HG03135 (cell line): ENCODE results near the gene USP49.
"Not testable (repeated sequence)": the region's sequence is repeated elsewhere in the genome, so short reads cannot be mapped to it uniquely, and the experiment has no call there.

ENCODE experiments used
- ATAC-seq: cut with Tn5 transposase; IDR thresholded peaks from one replicate; pipeline ENCODE4 v1.9.1; 2021; ENCODE audit warnings: mild to moderate bottlenecking, moderate library complexity; ENCODE audit not compliant: unreplicated experiment

USP49 gene

GRCh38 chr6:41815587-41815986 lies 79.6 kb downstream of the USP49 start:
- no peak for ATAC-seq

GRCh38 chr6:41814629-41815028 lies 80.5 kb downstream of the USP49 start:
- ATAC-seq, result no peak

- no peak for ATAC-seq
These were observed 81.2 kb downstream of the USP49 start for GRCh38 chr6:41813956-41814355.

- ATAC-seq, result no peak
These were observed 81.7 kb downstream of the USP49 start for GRCh38 chr6:41813469-41813868.

- not testable (repeated sequence) for ATAC-seq
These were observed 83.2 kb downstream of the USP49 start for GRCh38 chr6:41811946-41812345.

GRCh38 chr6:41811095-41811494 lies 84.1 kb downstream of the USP49 start:
- ATAC-seq, result no peak

- ATAC-seq, result no peak
These were observed 89.1 kb downstream of the USP49 start for GRCh38 chr6:41805830-41806774.

- ATAC-seq, result no peak
These were observed 93.8 kb downstream of the USP49 start for GRCh38 chr6:41801380-41801779.

- no peak for ATAC-seq
These were observed 95.6 kb downstream of the USP49 start for GRCh38 chr6:41799559-41799911.

- no peak for ATAC-seq
These were observed 96.1 kb downstream of the USP49 start for GRCh38 chr6:41798901-41799558.

- ATAC-seq, result no peak
These were observed 98.7 kb downstream of the USP49 start for GRCh38 chr6:41796474-41796873.

- no peak for ATAC-seq
These were observed 103.2 kb downstream of the USP49 start for GRCh38 chr6:41791984-41792383.

GRCh38 chr6:41791305-41791704 lies 103.9 kb downstream of the USP49 start:
- ATAC-seq, result no peak

GRCh38 chr6:41790045-41790444 lies 105.1 kb downstream of the USP49 start:
- ATAC-seq, result no peak

GRCh38 chr6:41789390-41789724 lies 105.8 kb downstream of the USP49 start:
- ATAC-seq, result no peak

- peak; percentile 76 for ATAC-seq
These were observed 107.8 kb downstream of the USP49 start, which contains the start of gene TOMM6 for GRCh38 chr6:41787219-41787917. TOMM6 (plus strand) TSS chr6:41787694; CDS start chr6:41787698, 4 bp downstream.

GRCh38 chr6:41786451-41787218 lies 108.5 kb downstream of the USP49 start:
- peak; percentile 52 for ATAC-seq

GRCh38 chr6:41785689-41786450 lies 109.3 kb downstream of the USP49 start:
- no peak for ATAC-seq

GRCh38 chr6:41785254-41785653 lies 109.9 kb downstream of the USP49 start:
- no peak for ATAC-seq

- ATAC-seq, result no peak
These were observed 110.5 kb downstream of the USP49 start for GRCh38 chr6:41784581-41785171.
